H9 (cell line): Measurements from ENCODE around the gene GZMH. TPM values are rescaled to one million over a fixed set of nuclear protein-coding genes. Genes with fewer than 3 reads are reported as not detected.

Experiments
- DNase-seq: peaks from one replicate; pipeline ENCODE4 v3.0.0-alpha.2; 2017
- H2AFZ ChIP-seq: one replicate; pipeline ENCODE4 v1.6.1; 2013; ENCODE audit warnings: mild to moderate bottlenecking, low read length, control low read depth, moderate library complexity
- H2AK5ac ChIP-seq: 2 replicates; pipeline ENCODE4 v1.6.1; 2013; ENCODE audit warnings: low read length, control low read depth, mixed read lengths; ENCODE audit not compliant: insufficient read length
- H2BK120ac ChIP-seq: one replicate; pipeline ENCODE4 v1.6.1; 2013; ENCODE audit warnings: low read depth, mild to moderate bottlenecking, low read length, control low read depth, inconsistent platforms; ENCODE audit not compliant: poor library complexity, severe bottlenecking
- H2BK12ac ChIP-seq: 2 replicates; pipeline ENCODE4 v1.6.1; 2013; ENCODE audit warnings: low read length, control low read depth, mixed read lengths, low read depth; ENCODE audit not compliant: insufficient read length
- H2BK15ac ChIP-seq: 2 replicates; pipeline ENCODE4 v1.6.1; 2013; ENCODE audit warnings: low read depth, low read length, control low read depth
- H2BK20ac ChIP-seq: one replicate; pipeline ENCODE4 v1.6.1; 2013; ENCODE audit warnings: low read depth, mild to moderate bottlenecking, low read length, control low read depth, inconsistent platforms; ENCODE audit not compliant: poor library complexity, severe bottlenecking
- H2BK5ac ChIP-seq: 2 replicates; pipeline ENCODE4 v1.6.1; 2013; ENCODE audit warnings: low read length, control low read depth, mixed read lengths; ENCODE audit not compliant: insufficient read length
- H3K14ac ChIP-seq: 2 replicates; pipeline ENCODE4 v1.6.1; 2013; ENCODE audit warnings: low read length, control low read depth; ENCODE audit not compliant: insufficient read depth
- H3K18ac ChIP-seq: 2 replicates; pipeline ENCODE4 v1.6.1; 2013; ENCODE audit warnings: low read depth, mild to moderate bottlenecking, mixed read lengths, low read length, control low read depth; ENCODE audit not compliant: insufficient read length
- H3K23ac ChIP-seq: 2 replicates; pipeline ENCODE4 v1.6.1; 2013; ENCODE audit warnings: low read length, control low read depth, mixed read lengths, low read depth; ENCODE audit not compliant: insufficient read length
- H3K23me2 ChIP-seq: 2 replicates; pipeline ENCODE4 v1.6.1; 2013; ENCODE audit warnings: low read depth, mild to moderate bottlenecking, mixed read lengths, low read length, control low read depth; ENCODE audit not compliant: insufficient read length, poor library complexity, severe bottlenecking
- H3K27ac ChIP-seq: 2 replicates; pipeline ENCODE4 v1.5.1; 2013; ENCODE audit warnings: low read length, control low read depth, mixed read lengths, low read depth; ENCODE audit not compliant: insufficient read length
- H3K27me3 ChIP-seq: 2 replicates; pipeline ENCODE4 v1.6.1; 2013; ENCODE audit warnings: low read length, control low read depth, inconsistent platforms; ENCODE audit not compliant: insufficient read depth
- H3K4ac ChIP-seq: 2 replicates; pipeline ENCODE4 v1.6.1; 2013; ENCODE audit warnings: low read depth, mild to moderate bottlenecking, control low read depth, inconsistent platforms, low read length, moderate library complexity
- H3K4me1 ChIP-seq: 2 replicates; pipeline ENCODE4 v1.6.1; 2013; ENCODE audit warnings: low read length, control low read depth, inconsistent platforms; ENCODE audit not compliant: insufficient read depth
- H3K4me2 ChIP-seq: 2 replicates; pipeline ENCODE4 v1.6.1; 2013; ENCODE audit warnings: low read length, control low read depth, mixed read lengths; ENCODE audit not compliant: insufficient read length, insufficient read depth
- H3K56ac ChIP-seq: 2 replicates; pipeline ENCODE4 v1.6.1; 2013; ENCODE audit warnings: low read depth, mild to moderate bottlenecking, mixed read lengths, low read length, control low read depth; ENCODE audit not compliant: insufficient read length
- H3K79me1 ChIP-seq: 2 replicates; pipeline ENCODE4 v1.6.1; 2013; ENCODE audit warnings: low read depth, mild to moderate bottlenecking, moderate library complexity, low read length, control low read depth, inconsistent platforms; ENCODE audit not compliant: insufficient read depth, poor library complexity, severe bottlenecking
- H3K79me2 ChIP-seq: 2 replicates; pipeline ENCODE4 v1.6.1; 2013; ENCODE audit warnings: low read length, control low read depth, inconsistent platforms; ENCODE audit not compliant: insufficient read depth
- H3K9ac ChIP-seq: 2 replicates; pipeline ENCODE4 v1.6.1; 2013; ENCODE audit warnings: low read length, control low read depth, mixed read lengths; ENCODE audit not compliant: insufficient read length; ENCODE audit errors: extremely low read depth
- H3K9me3 ChIP-seq: one replicate; pipeline ENCODE4 v1.6.1; 2013; ENCODE audit warnings: low read depth, low read length, inconsistent platforms; ENCODE audit not compliant: control insufficient read depth
- H3T11ph ChIP-seq: one replicate; pipeline ENCODE4 v1.6.1; 2013; ENCODE audit warnings: mild to moderate bottlenecking, low read length, control low read depth, inconsistent platforms
- H4K20me1 ChIP-seq: one replicate; pipeline ENCODE4 v1.6.1; 2013; ENCODE audit not compliant: control insufficient read depth, insufficient read length, insufficient read depth
- H4K5ac ChIP-seq: 2 replicates; pipeline ENCODE4 v1.6.1; 2013; ENCODE audit warnings: low read depth, mild to moderate bottlenecking, mixed read lengths, low read length, control low read depth; ENCODE audit not compliant: insufficient read length
- H4K8ac ChIP-seq: replicated peaks from 2 replicates; pipeline ENCODE4 v1.6.1; 2013; ENCODE audit warnings: low read length, control low read depth, mixed read lengths, low read depth; ENCODE audit not compliant: insufficient read length
- H4K91ac ChIP-seq: 2 replicates; pipeline ENCODE4 v1.6.1; 2013; ENCODE audit warnings: low read depth, mild to moderate bottlenecking, moderate library complexity, mixed read lengths, low read length, control low read depth; ENCODE audit not compliant: insufficient read length
- H3K27ac Mint-ChIP-seq, 3 experiments: 2 replicates in 2 of 3; 3 replicates in 1 of 3; pipeline ENCODE4 v1.8.0; 2020 to 2021; ENCODE audit warnings: mixed read lengths in 3 of 3, mild to moderate bottlenecking in 1 of 3, moderate library complexity in 1 of 3
- H3K27me3 Mint-ChIP-seq: 2 replicates; pipeline ENCODE4 v1.8.0; 2021; ENCODE audit warnings: low read depth, mild to moderate bottlenecking, moderate library complexity, mixed read lengths
- H3K36me3 Mint-ChIP-seq, 3 experiments: 2 replicates in 2 of 3; 3 replicates in 1 of 3; pipeline ENCODE4 v1.8.0; 2020 to 2021; ENCODE audit warnings: low read depth in 3 of 3, mixed read lengths in 3 of 3; ENCODE audit not compliant: insufficient read depth in 1 of 3
- H3K4me1 Mint-ChIP-seq, 2 experiments: 2 replicates each; pipeline ENCODE4 v1.8.0; 2020; ENCODE audit warnings: mixed read lengths in 2 of 2
- H3K4me3 Mint-ChIP-seq, 2 experiments: 2 replicates in 1 of 2; 3 replicates in 1 of 2; pipeline ENCODE4 v1.8.0; 2020 to 2021; ENCODE audit warnings: mild to moderate bottlenecking in 2 of 2, mixed read lengths in 2 of 2, moderate library complexity in 1 of 2
- H3K9me3 Mint-ChIP-seq, 2 experiments: 2 replicates in 1 of 2; 3 replicates in 1 of 2; pipeline ENCODE4 v1.8.0; 2020; ENCODE audit warnings: mild to moderate bottlenecking in 2 of 2, mixed read lengths in 2 of 2, moderate library complexity in 1 of 2
- CTCF ChIP-seq: fragments of 200-600 bp; sonication (generic); conservative IDR thresholded peaks from 3 replicates; pipeline ENCODE4 v1.8.0; 2021; ENCODE audit warnings: antibody characterized with exemption, mild to moderate bottlenecking
- WGBS: extraction: QIAGEN DNeasy Blood & Tissue Kit; methylation state at CpG from one replicate; pipeline ENCODE4 v1.1.7; 2013; ENCODE audit warnings: missing lambda C conversion rate, low lambda C conversion rate, mixed read lengths; ENCODE audit not compliant: insufficient read length; ENCODE audit errors: extremely low coverage; 5-methylcytosine and 5-hydroxymethylcytosine counted together
- total RNA-seq: library from RNA; stranded (reverse); gene quantifications from 2 replicates; pipeline ENCODE4 v1.2.1, GENCODE V29; 2021

Gene GZMH
- total RNA-seq, 1 experiment from 2014 or later, result not detected

GRCh38 chr14:24632761-24633160 lies 23.3 kb upstream of the GZMH start:
- no peak overlapping the region for H2BK120ac ChIP-seq
- no peak overlapping the region for H3K4me3 Mint-ChIP-seq
- no peak overlapping the region for H4K91ac ChIP-seq
- H3K18ac ChIP-seq, result no peak overlapping the region
- H2BK12ac ChIP-seq, result no peak overlapping the region
- no peaks in the 10 kb centered on the region for H3K23me2 ChIP-seq
- no peaks in the 10 kb centered on the region for H3K9me3 ChIP-seq
- no peak overlapping the region for H3T11ph ChIP-seq
- no peaks in the 10 kb centered on the region for H3K4me1 Mint-ChIP-seq
- peaks cover 2 to 85% of the 10 kb centered on the region in 2 experiments; a peak in 3 of 5 replicates for H3K9me3 Mint-ChIP-seq
- no peak overlapping the region for H2AFZ ChIP-seq
- H3K79me1 ChIP-seq, result no peaks in the 10 kb centered on the region
- H3K27me3 Mint-ChIP-seq, result peaks cover 6% of the 10 kb centered on the region
- H4K8ac ChIP-seq, result no peak overlapping the region
- H3K23ac ChIP-seq, result no peak overlapping the region
- H4K5ac ChIP-seq, result no peak overlapping the region
- H2BK20ac ChIP-seq, result no peak overlapping the region
- H3K56ac ChIP-seq, result no peak overlapping the region
- no peak overlapping the region for H3K9ac ChIP-seq
- peaks cover 0 to 21% (median 7%) of the 10 kb centered on the region in 3 experiments; a peak in 4 of 7 replicates for H3K36me3 Mint-ChIP-seq
- no CpG with 5 or more reads among the region's 6 CpGs for WGBS
- H2BK5ac ChIP-seq, result no peak overlapping the region
- no peak overlapping the region for H2AK5ac ChIP-seq
- H3K27ac Mint-ChIP-seq, result no peak overlapping the region
- no peak overlapping the region for H2BK15ac ChIP-seq
- H3K27ac ChIP-seq, result no peak overlapping the region
- no peak overlapping the region for H3K4me2 ChIP-seq
- H3K27me3 ChIP-seq, result no peaks in the 10 kb centered on the region
- H3K4me1 ChIP-seq, result no peaks in the 10 kb centered on the region
- H3K14ac ChIP-seq, result no peak overlapping the region
- no peak overlapping the region for H3K4ac ChIP-seq
- no peak for TF ChIP-seq CTCF
- no peak for DNase-seq
- H3K79me2 ChIP-seq, result no peaks in the 10 kb centered on the region
- H4K20me1 ChIP-seq, result no peaks in the 10 kb centered on the region
